ENCODE measurements around the gene MOB3A.

MOB3A gene

DNA sequence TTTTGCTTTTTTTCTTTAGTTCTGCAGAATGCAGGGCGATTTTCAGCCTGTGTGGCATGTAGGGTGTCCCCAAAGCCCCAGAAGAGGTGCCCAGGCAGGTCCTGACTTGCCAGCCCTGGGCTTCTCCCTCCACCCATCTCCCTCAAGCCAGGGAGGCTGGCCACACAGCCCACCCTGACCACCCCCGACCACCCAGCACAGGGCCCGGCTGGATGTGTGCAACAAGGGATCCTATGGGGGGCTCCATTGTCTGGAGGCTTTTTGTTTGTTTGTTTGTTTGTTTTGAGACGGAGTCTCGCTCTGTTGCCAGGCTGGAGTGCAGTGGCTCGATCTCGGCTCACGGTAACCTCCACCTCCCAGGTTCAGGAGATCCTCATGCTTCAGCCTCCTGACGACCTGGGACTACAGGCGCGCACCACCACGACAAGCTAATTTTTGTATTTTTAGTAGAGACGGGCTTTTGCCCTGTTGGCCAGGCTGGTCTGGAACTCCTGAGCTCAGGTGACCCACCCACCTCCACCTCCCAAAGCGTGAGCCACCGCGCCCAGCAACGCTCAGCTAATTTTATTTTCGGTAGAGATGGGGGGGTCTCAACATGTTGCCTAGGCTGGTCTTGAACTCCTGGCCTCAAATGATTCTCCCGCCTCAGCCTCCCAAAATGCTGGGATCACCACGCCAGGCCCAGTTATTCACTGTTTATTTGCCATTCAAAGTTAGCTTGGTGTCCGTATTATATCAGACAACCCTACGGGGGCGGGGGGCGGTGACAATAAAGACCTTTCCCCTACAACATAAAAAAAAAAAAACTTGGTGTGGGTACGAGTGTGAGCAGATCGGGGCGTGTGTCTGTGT lies 37.3 kb downstream of the MOB3A start:
- no peak for DNase-seq

DNA sequence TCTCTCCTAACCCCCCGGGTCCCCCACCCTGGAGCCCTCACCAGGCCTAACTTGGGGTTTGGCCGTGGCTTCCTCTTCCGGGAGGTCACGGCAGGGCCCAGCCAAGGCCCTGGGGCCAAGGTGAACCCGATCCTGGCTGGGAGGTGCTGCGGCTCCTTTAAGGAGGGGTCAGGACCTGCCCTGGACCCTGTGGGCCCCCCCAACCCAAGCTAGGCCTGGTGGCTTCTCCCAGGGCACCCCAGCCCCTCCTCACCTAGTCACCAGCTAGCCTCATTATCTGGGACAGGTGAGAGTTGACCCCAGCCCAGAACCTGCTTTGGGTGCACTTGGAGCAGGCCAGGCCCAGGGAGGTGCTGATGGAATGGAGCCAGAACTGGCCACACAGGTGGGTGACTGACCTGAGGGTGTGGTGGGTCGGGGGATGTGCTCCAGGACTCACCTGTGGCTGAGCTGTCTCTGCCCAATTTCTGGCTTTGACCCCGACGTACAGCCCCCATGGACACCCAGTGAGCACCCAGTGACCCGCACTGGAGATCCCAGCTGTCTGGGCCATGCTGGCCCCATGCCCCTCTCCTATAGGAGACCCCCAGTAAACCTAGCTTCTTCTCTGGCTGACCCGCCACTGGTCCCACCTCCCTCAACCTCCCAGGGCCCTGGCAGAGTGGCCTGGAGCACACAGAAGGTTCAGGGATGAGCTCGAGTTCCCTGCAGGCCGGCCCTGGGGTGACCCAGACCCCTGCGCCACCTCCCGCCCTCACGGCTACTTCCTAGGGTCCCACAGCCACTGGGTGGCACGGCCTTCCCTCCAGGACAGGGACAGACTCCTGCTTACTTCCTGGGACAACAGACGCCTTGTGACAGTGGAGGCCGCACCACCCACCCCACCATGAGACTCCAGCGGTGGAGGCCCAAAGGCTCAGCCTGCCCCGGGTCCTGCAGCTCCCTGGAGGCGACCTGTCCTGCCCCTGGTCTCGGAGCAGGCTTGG lies 38.3 kb downstream of the MOB3A start:
- no peak for DNase-seq

GRCh38 chr19:2056837-2057192 lies 39.3 kb downstream of the MOB3A start:
- DNase-seq, result no peak

GRCh38 chr19:2055931-2056836 lies 39.9 kb downstream of the MOB3A start:
- DNase-seq, result no peak

- DNase-seq, result no peak
These were observed 41.4 kb downstream of the MOB3A start for GRCh38 chr19:2054763-2055162.

- no peak for DNase-seq
These were observed 42.3 kb downstream of the MOB3A start for GRCh38 chr19:2053601-2054389.

DNA sequence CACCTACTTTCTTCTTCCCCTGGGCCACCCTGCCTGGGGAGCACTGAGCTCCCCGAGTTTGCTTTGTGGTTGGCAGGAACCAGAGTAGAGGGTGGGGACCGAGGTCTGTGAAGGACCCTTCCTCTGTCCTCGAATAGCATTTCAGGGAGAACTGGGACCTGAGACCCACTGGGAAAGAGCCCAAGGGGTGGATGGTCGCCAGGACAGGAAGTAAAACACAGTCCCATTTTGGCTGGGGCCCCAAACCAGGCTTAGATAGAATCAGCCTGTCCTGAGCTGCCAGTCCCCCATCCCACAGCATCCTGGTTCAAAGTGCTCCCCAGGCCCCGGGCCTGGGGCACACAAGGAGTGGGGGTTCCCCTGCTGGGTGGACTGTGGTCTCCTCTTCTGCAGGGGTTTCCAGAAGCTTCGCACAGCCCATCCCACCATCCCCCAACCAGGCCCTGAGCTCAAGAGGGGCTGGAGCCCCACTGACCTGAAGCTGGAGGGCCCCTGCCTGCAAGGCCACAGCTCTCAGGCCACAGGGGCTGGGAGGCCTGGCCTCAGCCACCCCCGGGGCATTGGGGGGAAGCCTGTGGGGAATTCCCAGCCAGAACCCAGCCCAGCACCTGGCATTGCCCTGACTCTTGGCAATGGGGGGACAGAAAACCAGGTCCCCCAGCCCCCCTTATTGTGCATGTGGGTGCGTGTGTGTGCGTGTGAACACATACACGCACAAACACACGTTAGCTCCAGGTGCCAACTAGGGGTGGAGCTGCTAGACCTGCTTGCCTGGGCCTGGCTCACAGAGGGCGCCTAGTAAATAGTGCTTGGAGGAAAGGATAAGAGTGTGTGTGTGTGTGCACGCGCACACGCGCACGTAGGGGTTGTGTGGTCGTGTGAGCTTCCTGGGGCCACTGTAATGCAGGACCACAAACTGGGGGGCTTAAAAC lies 44.1 kb downstream of the MOB3A start:
- DNase-seq, result no peak

- DNase-seq, result peak; percentile 48
These were observed 44.9 kb downstream of the MOB3A start, which contains the start of gene MKNK2 for GRCh38 chr19:2050991-2051772. TSS of gene MKNK2 (minus strand) at chr19:2051244. CDS start at chr19:2050851, 393 bp downstream.

DNA sequence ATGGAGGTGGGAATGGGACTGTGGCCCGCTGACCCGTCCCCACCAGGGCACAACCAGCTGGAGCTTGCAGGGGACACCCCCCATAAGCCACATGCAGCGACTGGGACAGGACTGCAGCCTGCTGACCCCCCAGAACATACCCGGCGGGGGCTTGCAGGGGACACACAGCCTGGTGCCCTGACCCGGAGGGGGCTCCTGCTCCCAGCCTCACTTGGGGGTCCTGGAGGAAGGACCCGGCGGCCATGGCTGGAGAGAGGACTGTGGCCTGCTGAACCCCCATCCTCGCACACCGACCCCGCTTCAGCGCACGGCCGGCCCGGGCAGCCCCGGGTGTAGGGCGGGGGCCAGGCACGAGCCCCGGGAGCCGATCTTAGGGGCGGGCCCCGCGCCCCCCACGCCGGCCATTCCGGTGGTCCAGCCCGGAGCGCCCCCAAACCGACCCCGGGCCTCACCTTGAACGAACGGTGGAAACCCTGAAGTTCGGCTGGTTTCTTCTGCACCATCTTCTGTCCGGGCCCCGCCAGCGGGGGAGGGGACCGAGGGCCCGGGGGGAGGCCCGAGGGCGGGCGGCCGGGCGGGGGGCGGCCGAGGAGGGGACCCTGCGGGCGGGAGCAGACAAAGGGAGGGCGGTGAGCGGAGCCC lies 45.7 kb downstream of the MOB3A start:
- DNase-seq, result no peak

GRCh38 chr19:2049741-2050348 lies 46.3 kb downstream of the MOB3A start:
- peak; percentile 63 for DNase-seq

DNA sequence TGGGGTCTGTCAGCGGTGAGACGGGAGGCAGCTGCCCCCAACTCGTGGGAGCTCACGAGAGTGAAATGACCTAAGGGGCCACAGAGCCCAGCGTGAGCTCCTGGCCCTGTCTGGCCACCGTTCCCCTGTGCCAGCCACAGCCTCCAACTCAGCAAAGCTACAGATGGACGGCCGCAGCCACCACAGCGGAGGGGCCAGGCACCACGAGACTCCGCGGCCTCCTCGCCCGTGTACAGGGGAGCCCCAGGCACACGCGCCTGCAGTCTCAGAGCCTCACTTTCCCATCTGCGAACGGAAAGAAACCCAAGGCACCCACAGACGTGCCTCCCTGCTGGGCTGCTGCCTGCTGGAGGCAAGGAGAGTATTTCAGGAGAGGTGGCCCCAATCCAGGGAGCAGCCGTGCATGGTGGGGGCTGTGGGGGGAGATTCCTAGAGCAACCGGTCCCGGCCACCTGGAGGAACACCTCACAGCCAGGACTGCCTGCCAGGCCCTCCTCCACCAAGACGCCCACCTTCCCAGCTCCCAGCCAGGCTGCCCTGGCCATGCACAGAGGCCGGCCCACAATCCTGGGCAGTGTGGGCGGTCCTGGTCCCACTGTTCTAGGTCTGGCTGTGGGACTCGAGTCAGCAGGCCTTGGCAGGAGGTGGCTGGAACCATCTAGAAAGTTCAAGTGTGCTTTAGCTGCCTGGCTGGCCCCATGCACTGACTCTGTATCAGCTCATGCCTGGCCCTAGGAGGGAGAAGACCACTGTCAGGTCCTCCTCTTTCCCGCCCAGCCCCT lies 47.0 kb downstream of the MOB3A start:
- DNase-seq, result no peak

GRCh38 chr19:2048104-2048958 lies 47.8 kb downstream of the MOB3A start:
- no peak for DNase-seq

DNA sequence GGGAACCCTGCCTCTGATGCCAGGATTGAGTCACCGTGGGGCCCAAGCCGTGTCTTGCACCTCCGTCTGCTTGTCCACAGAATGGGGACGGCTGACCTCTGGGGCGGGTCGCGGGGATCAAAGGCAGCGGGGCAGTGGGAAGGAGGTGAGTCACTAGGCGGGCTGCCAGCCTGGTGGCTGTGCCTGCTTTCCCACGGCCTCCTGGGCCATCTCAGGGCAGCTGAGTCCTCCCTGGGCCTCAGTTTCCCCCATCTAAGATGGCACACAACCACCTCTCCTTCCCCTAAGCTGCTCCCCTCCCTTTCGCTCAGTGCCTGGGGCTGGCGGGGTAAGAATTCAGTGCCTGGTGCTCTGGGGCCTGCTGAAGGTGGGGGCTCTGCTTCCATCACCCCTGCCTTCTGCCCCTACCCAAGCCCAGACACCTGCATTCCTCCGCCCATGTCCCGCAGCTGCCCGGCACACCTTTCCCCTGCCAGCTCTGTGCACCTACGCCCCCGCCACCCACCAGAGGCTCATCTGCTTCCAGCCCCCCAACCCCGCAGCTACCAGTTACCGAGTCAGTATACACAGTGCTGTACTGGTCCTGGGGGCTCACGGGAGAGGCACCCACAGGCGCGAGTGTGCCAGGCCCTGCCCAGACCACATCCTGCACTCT lies 48.5 kb downstream of the MOB3A start:
- no peak for DNase-seq

- DNase-seq, result no peak
These were observed 49.1 kb downstream of the MOB3A start for GRCh38 chr19:2047076-2047448.

DNA sequence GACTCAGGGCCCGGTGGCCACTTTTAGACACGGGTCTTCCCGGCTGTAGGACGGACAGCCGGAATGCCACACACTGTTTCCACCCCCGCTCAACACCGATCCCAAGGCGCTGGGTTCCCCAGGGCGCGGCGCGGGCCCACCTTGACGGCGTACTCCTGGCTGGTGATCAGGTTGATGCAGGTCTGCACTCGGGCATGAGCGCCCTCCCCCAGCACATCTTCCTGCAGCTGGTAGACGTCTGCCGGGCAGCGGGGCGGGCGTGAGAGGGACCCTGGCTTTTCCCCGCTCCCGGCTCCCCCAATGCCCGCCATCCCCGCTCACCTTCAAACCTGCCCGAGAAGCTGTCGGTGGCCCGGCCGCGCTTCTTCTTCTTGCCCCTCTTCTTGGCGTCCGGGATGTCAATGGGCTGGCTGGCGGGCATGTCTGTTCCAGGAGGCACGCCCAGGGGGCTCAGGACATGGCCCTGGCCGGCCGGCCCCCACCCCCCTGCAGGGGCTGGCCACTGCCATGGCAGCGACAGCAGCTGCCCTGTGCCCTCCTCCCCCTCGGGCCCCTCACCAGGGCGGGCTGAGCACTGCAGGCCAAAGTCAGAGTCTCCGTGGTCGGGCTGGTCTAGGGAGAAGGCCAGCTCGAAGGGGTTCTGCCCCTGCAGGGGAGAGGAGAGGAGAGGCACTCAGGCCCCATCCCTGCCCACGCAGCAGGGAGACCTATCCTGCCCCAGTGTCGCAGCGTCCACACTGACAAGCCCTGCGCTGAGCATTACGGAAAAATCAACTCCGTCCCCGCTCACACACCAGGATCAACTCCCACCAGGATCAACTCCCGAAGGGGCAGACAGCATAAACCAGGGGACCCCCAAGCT lies 49.8 kb downstream of the MOB3A start:
- DNase-seq, result no peak
